Parathyroid adenoma (tissue), 2 donors: ENCODE results near the gene C2orf15.

Experiments used
- H2AFZ ChIP-seq: fragments of 300-600 bp; sonication (generic); one replicate; pipeline ENCODE4 v1.7.0; 2017; ENCODE audit warnings: antibody characterized with exemption, mild to moderate bottlenecking
- H3K27ac ChIP-seq: fragments of 300-600 bp; sonication (generic); one replicate; pipeline ENCODE4 v1.7.0; 2017
- H3K27me3 ChIP-seq: fragments of 300-600 bp; sonication (generic); one replicate; pipeline ENCODE4 v1.7.0; 2017; ENCODE audit warnings: low read length; ENCODE audit not compliant: control insufficient read depth, insufficient read depth
- H3K36me3 ChIP-seq: fragments of 300-600 bp; sonication (generic); one replicate; pipeline ENCODE4 v1.7.0; 2017; ENCODE audit warnings: low read length; ENCODE audit not compliant: control insufficient read depth, insufficient read depth
- H3K4me1 ChIP-seq: fragments of 300-600 bp; sonication (generic); one replicate; pipeline ENCODE4 v1.7.0; 2017; ENCODE audit warnings: control low read depth
- H3K4me2 ChIP-seq: fragments of 300-600 bp; sonication (generic); one replicate; pipeline ENCODE4 v1.7.0; 2017; ENCODE audit warnings: low read length
- H3K4me3 ChIP-seq: fragments of 300-600 bp; sonication (generic); one replicate; pipeline ENCODE4 v1.7.0; 2017; ENCODE audit warnings: low read depth, low read length
- H3K79me2 ChIP-seq: fragments of 300-600 bp; sonication (generic); one replicate; pipeline ENCODE4 v1.7.0; 2017; ENCODE audit warnings: control low read depth
- H3K9ac ChIP-seq: fragments of 300-600 bp; sonication (generic); one replicate; pipeline ENCODE4 v1.7.0; 2017; ENCODE audit warnings: mild to moderate bottlenecking
- H3K9me3 ChIP-seq: fragments of 300-600 bp; sonication (generic); one replicate; pipeline ENCODE4 v1.7.0; 2017; ENCODE audit warnings: low read length; ENCODE audit not compliant: control insufficient read depth
- TF ChIP-seq, protein P1 (sequence below): fragments of 300-600 bp; sonication (generic); IDR thresholded peaks from one replicate; pipeline ENCODE4 v1.7.0; 2017; ENCODE audit warnings: antibody characterized with exemption, mild to moderate bottlenecking
- donor health status: primary hyperparathyroidism.

The C2orf15 gene, protein sequence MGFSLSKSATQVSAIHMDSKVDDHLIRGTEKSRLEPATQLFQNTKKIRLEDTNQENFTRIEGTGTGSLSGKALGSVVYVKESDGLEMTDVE

DNA sequence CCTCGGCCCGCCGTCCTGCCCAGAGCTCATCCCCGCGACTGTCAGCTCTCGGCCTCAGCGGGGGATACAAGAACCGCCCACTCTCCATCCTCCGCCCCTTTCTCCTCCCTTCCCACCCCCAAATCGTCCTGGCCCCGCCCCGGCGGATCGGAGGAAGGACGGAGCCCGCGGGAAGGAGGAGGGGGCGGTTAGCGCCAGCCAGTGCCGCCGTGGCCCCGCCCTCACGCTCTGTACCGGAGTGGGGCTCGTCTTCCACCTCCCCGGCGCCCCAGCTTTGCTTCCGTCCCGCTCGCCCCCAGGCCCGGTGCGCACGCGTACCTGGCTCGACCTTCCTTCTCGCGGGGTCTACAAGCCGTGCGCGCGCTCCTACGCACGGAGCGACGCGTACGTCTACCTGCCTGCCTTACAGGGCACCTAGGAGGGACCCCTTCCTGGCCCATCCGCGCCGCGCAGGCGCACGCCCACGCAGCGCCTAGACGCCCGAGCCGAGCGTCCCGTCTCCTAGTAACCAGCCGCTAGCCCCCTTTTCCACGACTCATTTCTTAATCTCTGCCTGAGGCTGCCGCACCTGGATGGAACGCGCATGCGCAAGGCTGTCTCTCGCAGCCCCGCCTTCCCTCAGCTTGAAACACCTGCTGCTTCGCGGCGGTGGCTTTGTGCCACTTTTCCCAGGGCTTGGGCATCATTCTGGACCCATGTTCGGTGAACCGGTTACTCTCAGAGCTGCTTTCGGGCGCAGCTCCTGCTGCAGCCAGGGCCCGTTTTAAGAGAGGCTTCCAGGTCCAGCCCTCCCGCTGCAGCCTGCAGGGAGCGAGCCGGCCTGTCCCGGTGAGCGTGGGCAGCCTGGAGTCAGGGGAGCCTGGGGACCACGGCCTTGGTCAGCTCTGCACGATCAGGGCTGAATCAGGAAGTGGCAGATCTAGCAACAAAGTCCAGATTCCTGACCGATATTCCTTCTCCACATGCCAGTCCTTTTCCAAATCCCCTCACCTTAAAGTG is at the start of gene C2orf15:
Gene C2orf15, plus strand, starts transcription at position 598 of the 999 bp plus-strand sequence. CDS start 8,852 bp downstream, outside the sequence.
- Histone ChIP-seq H3K9ac (peak within 1 kb of the TSS; percentile 65), H3K27me3 (no peaks in the 10 kb centered on the region), H3K4me1 (peaks cover 6% of the 10 kb centered on the region), H3K4me3 (peak within 1 kb of the TSS; percentile 65), H3K79me2 (no peaks in the 10 kb centered on the region), H3K9me3 (no peaks in the 10 kb centered on the region), H2AFZ (peak within 1 kb of the TSS; percentile 97), H3K27ac (peak within 1 kb of the TSS; percentile 93), H3K36me3 (no peaks in the 10 kb centered on the region), H3K4me2 (peak within 1 kb of the TSS; percentile 62)
- TF ChIP-seq, protein P1, sequence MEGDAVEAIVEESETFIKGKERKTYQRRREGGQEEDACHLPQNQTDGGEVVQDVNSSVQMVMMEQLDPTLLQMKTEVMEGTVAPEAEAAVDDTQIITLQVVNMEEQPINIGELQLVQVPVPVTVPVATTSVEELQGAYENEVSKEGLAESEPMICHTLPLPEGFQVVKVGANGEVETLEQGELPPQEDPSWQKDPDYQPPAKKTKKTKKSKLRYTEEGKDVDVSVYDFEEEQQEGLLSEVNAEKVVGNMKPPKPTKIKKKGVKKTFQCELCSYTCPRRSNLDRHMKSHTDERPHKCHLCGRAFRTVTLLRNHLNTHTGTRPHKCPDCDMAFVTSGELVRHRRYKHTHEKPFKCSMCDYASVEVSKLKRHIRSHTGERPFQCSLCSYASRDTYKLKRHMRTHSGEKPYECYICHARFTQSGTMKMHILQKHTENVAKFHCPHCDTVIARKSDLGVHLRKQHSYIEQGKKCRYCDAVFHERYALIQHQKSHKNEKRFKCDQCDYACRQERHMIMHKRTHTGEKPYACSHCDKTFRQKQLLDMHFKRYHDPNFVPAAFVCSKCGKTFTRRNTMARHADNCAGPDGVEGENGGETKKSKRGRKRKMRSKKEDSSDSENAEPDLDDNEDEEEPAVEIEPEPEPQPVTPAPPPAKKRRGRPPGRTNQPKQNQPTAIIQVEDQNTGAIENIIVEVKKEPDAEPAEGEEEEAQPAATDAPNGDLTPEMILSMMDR: no peak

DNA sequence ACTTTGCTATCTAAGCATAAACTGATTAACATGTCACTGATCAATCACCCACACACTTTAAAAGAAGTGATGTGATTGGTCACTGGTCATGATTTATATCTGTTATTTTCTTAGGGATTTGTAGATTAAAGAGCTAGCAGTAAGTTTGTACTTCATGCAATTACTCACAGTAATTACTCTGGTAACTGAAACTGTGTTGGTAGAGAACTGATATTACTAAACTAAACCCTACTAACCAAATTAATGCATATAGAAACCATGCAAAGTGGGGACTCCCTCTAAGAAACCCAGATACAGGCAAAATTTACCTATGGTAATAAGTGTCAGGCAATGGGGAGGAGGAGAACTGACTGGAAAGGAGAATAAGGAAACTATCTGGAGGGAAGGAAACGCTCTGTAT is 44.8 kb upstream of the C2orf15 start:
- TF ChIP-seq, protein P1: no peak
- Histone ChIP-seq H3K9ac (no peak overlapping the region), H3K4me3 (no peak overlapping the region), H3K27ac (no peak overlapping the region), H3K4me1 (no peaks in the 10 kb centered on the region), H3K79me2 (no peaks in the 10 kb centered on the region), H3K9me3 (no peaks in the 10 kb centered on the region), H2AFZ (no peak overlapping the region), H3K4me2 (no peak overlapping the region), H3K36me3 (no peaks in the 10 kb centered on the region), H3K27me3 (no peaks in the 10 kb centered on the region)

DNA sequence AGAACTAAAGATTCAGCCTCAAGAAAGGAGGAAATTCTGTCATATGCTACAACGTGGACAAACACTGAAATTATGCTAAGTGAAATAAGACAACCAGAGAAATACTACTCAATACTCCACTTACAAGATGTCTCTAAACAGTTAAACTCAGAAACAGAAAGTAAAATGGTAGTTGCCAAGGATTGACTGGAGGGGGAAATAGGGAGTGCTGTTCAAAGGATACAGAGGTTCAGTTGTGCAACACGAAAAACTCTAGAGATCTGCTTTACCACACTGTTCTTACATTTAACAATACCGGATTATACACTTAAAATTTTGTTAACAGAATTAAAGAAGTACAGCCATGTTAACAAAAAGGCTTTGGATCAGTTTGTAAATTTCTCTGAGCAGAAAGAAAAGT is 39.8 kb upstream of the C2orf15 start:
- no peak overlapping the region for H3K27ac ChIP-seq
- H3K4me3 ChIP-seq: no peak overlapping the region
- no peak overlapping the region for H3K4me2 ChIP-seq
- H2AFZ ChIP-seq: peak overlapping the region; percentile 8
- no peaks in the 10 kb centered on the region for H3K27me3 ChIP-seq
- H3K9ac ChIP-seq: no peak overlapping the region
- TF ChIP-seq, protein P1: no peak
- H3K4me1 ChIP-seq: no peaks in the 10 kb centered on the region
- H3K9me3 ChIP-seq: no peaks in the 10 kb centered on the region
- no peaks in the 10 kb centered on the region for H3K79me2 ChIP-seq
- H3K36me3 ChIP-seq: no peaks in the 10 kb centered on the region

DNA sequence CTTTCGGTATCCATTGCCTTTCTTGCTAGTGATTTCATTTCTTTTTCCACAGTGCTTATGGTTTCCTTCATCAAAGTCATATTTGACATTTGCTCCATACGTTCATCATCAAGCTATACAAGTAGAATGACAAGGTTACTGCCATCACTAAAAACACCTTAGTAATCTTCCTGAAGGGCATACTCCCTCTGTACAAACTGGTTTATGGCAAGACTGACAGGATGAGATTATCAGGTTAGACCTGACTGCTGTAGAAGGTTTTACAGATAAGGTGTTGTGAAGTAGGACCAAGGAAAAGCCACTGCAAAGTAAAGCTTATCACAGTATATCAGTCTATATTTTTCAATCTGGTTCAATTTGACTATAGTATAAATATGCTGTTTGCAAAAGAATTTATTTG is 37.5 kb upstream of the C2orf15 start:
- Histone ChIP-seq H3K27me3 (no peaks in the 10 kb centered on the region), H3K79me2 (no peaks in the 10 kb centered on the region), H3K9me3 (no peaks in the 10 kb centered on the region), H2AFZ (no peak overlapping the region), H3K4me3 (no peak overlapping the region), H3K4me1 (no peaks in the 10 kb centered on the region), H3K36me3 (no peaks in the 10 kb centered on the region), H3K9ac (no peak overlapping the region), H3K27ac (no peak overlapping the region), H3K4me2 (no peak overlapping the region)
- TF ChIP-seq, protein P1: no peak
